ENCODE measurements around the gene SLC16A1. TPM values are rescaled to one million over a fixed set of nuclear protein-coding genes. Genes with fewer than 3 reads are reported as not detected.

Gene SLC16A1
- total RNA-seq, 1 donor = 77.1 TPM

- peak overlapping the region; percentile 97 for H3K4me2 ChIP-seq (ENCODE audit: insufficient read depth, low read length)
- H3K27ac ChIP-seq (ENCODE audit: low read depth, low read length) = peak overlapping the region; percentile 91
- peaks cover 94% of the 10 kb centered on the region for H3K79me2 ChIP-seq (ENCODE audit: insufficient read depth, low read length)
- peak overlapping the region; percentile 77 for H2AFZ ChIP-seq (ENCODE audit: low read length)
- peaks cover 30% of the 10 kb centered on the region for H4K20me1 ChIP-seq (ENCODE audit: insufficient read depth, low read length)
- peak; percentile 96 for DNase-seq (ENCODE audit: insufficient read length, low spot score, missing footprints)
- H3K36me3 ChIP-seq (ENCODE audit: insufficient read depth, low read length) = peaks cover 21% of the 10 kb centered on the region
- no peaks in the 10 kb centered on the region for H3K9me3 ChIP-seq (ENCODE audit: low read depth, low read length)
- TF ChIP-seq, protein P1, sequence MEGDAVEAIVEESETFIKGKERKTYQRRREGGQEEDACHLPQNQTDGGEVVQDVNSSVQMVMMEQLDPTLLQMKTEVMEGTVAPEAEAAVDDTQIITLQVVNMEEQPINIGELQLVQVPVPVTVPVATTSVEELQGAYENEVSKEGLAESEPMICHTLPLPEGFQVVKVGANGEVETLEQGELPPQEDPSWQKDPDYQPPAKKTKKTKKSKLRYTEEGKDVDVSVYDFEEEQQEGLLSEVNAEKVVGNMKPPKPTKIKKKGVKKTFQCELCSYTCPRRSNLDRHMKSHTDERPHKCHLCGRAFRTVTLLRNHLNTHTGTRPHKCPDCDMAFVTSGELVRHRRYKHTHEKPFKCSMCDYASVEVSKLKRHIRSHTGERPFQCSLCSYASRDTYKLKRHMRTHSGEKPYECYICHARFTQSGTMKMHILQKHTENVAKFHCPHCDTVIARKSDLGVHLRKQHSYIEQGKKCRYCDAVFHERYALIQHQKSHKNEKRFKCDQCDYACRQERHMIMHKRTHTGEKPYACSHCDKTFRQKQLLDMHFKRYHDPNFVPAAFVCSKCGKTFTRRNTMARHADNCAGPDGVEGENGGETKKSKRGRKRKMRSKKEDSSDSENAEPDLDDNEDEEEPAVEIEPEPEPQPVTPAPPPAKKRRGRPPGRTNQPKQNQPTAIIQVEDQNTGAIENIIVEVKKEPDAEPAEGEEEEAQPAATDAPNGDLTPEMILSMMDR (IDR thresholded peaks at IDR 0.05; ENCODE audit: extremely low read depth, low read depth, low read length) = no peak
- peak overlapping the region; percentile 89 for H3K4me3 ChIP-seq (ENCODE audit: insufficient read depth, low read length)
- H3K4me1 ChIP-seq (ENCODE audit: insufficient read depth, low read length) = peaks cover 21% of the 10 kb centered on the region
- no peaks in the 10 kb centered on the region for H3K27me3 ChIP-seq (ENCODE audit: insufficient read depth, low read length)
Measured at GRCh38 chr1:112957133-112957812, 1.3 kb upstream of the SLC16A1 start.

DNA sequence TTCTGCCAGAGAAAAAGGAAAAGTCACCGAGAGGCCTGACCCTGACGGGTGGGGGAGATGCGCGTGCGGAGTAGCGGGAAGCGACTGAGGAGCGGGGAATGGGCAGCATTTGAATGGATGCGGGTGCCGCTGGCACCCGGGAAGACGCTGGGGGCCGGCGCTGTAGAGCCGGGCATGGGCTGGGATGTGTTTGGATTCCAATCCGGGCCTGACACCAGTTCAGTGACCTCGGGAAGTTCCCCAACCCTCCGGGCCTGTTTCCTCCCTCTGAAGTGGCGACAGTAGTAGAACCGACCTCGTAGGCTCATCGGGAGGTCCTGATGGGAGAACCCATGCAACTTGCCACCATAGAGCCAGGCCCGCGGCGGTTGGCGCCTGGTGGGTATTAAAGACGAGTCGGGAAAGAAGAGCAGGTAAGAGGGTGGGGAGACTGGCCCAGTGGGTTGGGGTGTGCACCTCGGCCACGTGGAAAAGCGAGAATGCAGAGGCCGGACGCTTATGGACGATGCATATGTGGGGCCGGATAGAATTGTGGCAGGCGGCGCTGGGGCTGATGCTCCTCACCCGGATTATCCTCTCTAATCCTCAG, 642 bp upstream of the SLC16A1 start:
- peaks cover 94% of the 10 kb centered on the region for H3K79me2 ChIP-seq (ENCODE audit: insufficient read depth, low read length)
- H4K20me1 ChIP-seq (ENCODE audit: insufficient read depth, low read length) = peaks cover 30% of the 10 kb centered on the region
- H3K4me3 ChIP-seq (ENCODE audit: insufficient read depth, low read length) = peak overlapping the region; percentile 89
- peaks cover 19% of the 10 kb centered on the region for H3K36me3 ChIP-seq (ENCODE audit: insufficient read depth, low read length)
- H3K27ac ChIP-seq (ENCODE audit: low read depth, low read length) = peak overlapping the region; percentile 91
- peak overlapping the region; percentile 77 for H2AFZ ChIP-seq (ENCODE audit: low read length)
- H3K4me2 ChIP-seq (ENCODE audit: insufficient read depth, low read length) = peak overlapping the region; percentile 97
- TF ChIP-seq, protein P1 (IDR thresholded peaks at IDR 0.05; ENCODE audit: extremely low read depth, low read depth, low read length) = no peak
- H3K4me1 ChIP-seq (ENCODE audit: insufficient read depth, low read length) = peaks cover 21% of the 10 kb centered on the region
- H3K27me3 ChIP-seq (ENCODE audit: insufficient read depth, low read length) = no peaks in the 10 kb centered on the region
- no peaks in the 10 kb centered on the region for H3K9me3 ChIP-seq (ENCODE audit: low read depth, low read length)
- DNase-seq (ENCODE audit: insufficient read length, low spot score, missing footprints) = peak; percentile 81

DNA sequence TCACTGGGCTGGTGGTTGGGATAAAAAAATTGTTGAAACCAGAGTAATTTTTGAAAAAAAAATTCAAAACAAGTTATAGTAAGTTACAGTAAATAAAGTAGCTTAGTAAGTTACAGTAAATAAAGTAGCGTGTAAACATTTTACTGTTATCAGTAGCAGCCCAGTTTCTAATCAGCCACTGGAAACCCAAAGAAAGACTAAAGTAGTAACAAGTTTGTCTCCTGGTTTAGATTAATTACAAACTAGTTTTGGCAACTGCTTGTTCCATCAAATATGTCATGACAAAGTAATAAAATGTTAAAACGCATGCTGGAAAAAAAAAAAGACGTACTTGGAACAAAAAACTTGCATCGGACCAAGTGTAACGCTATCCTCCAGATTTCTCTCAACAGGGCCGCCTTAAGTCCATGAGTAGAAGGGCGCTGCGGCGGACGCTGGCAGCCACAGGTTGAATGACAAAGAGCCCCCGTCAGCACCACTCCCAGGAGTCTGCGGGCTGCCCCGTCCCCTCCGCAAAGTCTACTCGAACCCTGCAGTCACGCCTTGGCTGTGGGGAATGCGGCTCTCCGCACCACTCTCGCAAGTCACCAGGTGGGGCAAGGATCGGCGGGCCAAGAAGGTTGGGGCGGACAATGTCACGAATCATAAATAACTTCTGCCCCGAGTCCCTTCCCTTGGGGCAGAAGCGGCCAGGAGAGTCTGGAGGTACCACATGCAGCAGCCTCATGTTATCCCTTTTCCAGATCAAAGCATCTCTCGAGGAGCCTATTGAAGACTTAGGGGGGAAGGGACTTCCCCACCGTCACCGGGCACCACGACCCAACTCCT, 837 bp downstream of the SLC16A1 start:
- peak overlapping the region; percentile 89 for H3K4me3 ChIP-seq (ENCODE audit: insufficient read depth, low read length)
- H3K36me3 ChIP-seq (ENCODE audit: insufficient read depth, low read length) = peaks cover 6% of the 10 kb centered on the region
- peaks cover 22% of the 10 kb centered on the region for H4K20me1 ChIP-seq (ENCODE audit: insufficient read depth, low read length)
- TF ChIP-seq, protein P1 (IDR thresholded peaks at IDR 0.05; ENCODE audit: extremely low read depth, low read depth, low read length) = no peak
- H3K79me2 ChIP-seq (ENCODE audit: insufficient read depth, low read length) = peaks cover 94% of the 10 kb centered on the region
- H3K9me3 ChIP-seq (ENCODE audit: low read depth, low read length) = no peaks in the 10 kb centered on the region
- peaks cover 21% of the 10 kb centered on the region for H3K4me1 ChIP-seq (ENCODE audit: insufficient read depth, low read length)
- H3K27me3 ChIP-seq (ENCODE audit: insufficient read depth, low read length) = no peaks in the 10 kb centered on the region
- H2AFZ ChIP-seq (ENCODE audit: low read length) = peak overlapping the region; percentile 91
- H3K4me2 ChIP-seq (ENCODE audit: insufficient read depth, low read length) = peak overlapping the region; percentile 97
- peak; percentile 86 for DNase-seq (ENCODE audit: insufficient read length, low spot score, missing footprints)
- H3K27ac ChIP-seq (ENCODE audit: low read depth, low read length) = peak overlapping the region; percentile 91

Data from osteoblast (primary cell).